Caco-2 (cell line): ENCODE measurements around the gene CX3CL1. TPM values are rescaled to one million over a fixed set of nuclear protein-coding genes. Genes with fewer than 3 reads are reported as not detected.

Experiments
- BruUV-seq: library from RNA; stranded (reverse); fragments of 400-500 nt; replicated peaks from 2 replicates; lab custom pipeline; 2021; lab: Mats Ljungman, UMichigan
- CTCF ChIA-PET: fragments of 300-600 bp; sonication (Branson Sonifier 250); formaldehyde crosslinking; loops from one replicate; lab custom pipeline; 2022; ENCODE audit warnings: antibody characterized with exemption; lab: Charles Lee
- POLR2A ChIA-PET: fragments of 300-600 bp; sonication (Branson Sonifier 250); formaldehyde crosslinking; loops from one replicate; lab custom pipeline; 2022; ENCODE audit warnings: antibody characterized with exemption; lab: Charles Lee
- DNase-seq, 2 experiments: peaks; one replicate each; pipeline versions ENCODE4 v3.0.0 to v3.0.0-alpha.2; 2020 to 2022
- H3K27me3 ChIP-seq: replicated peaks from 2 replicates; pipeline ENCODE4 v1.6.0; 2011; ENCODE audit warnings: low read length; ENCODE audit not compliant: control insufficient read depth, insufficient read depth
- H3K36me3 ChIP-seq: 2 replicates; pipeline ENCODE4 v1.5.1; 2011; ENCODE audit warnings: low read length; ENCODE audit not compliant: control insufficient read depth, insufficient read depth
- H3K4me1 ChIP-seq: fragments of 250-450 bp; sonication (Bioruptor Pico); 2 replicates; pipeline ENCODE4 v1.5.1; 2020; ENCODE audit warnings: mild to moderate bottlenecking
- H3K4me3 ChIP-seq: 2 replicates; pipeline ENCODE4 v1.5.1; 2011; ENCODE audit warnings: low read depth, mild to moderate bottlenecking, control low read depth, low read length
- H3K9me3 ChIP-seq: fragments of 250-450 bp; sonication (Bioruptor Pico); 2 replicates; pipeline ENCODE4 v1.5.1; 2020; ENCODE audit warnings: mild to moderate bottlenecking, moderate library complexity
- H3K27ac Mint-ChIP-seq: one replicate; pipeline ENCODE4 v1.8.0; 2022; ENCODE audit warnings: mixed read lengths; ENCODE audit not compliant: unreplicated experiment
- H3K27me3 Mint-ChIP-seq: one replicate; pipeline ENCODE4 v1.8.0; 2022; ENCODE audit warnings: mixed read lengths; ENCODE audit not compliant: insufficient read depth, unreplicated experiment
- H3K36me3 Mint-ChIP-seq: one replicate; pipeline ENCODE4 v1.8.0; 2022; ENCODE audit warnings: mild to moderate bottlenecking, mixed read lengths; ENCODE audit not compliant: insufficient read depth, unreplicated experiment
- H3K4me1 Mint-ChIP-seq: one replicate; pipeline ENCODE4 v1.8.0; 2022; ENCODE audit warnings: low read depth, mixed read lengths; ENCODE audit not compliant: unreplicated experiment
- H3K4me3 Mint-ChIP-seq: one replicate; pipeline ENCODE4 v1.8.0; 2022; ENCODE audit warnings: mild to moderate bottlenecking, moderate library complexity, mixed read lengths; ENCODE audit not compliant: unreplicated experiment
- H3K9me3 Mint-ChIP-seq: one replicate; pipeline ENCODE4 v1.8.0; 2022; ENCODE audit warnings: mixed read lengths; ENCODE audit not compliant: unreplicated experiment
- intact Hi-C: fragments of 100-400 bp; cut with micrococcal nuclease; formaldehyde crosslinking; loops from one replicate; pipeline ENCODE4 v1.10.0; 2022; ENCODE audit not compliant: unreplicated experiment
- total RNA-seq: library from RNA; stranded (reverse); gene quantifications from 2 replicates; pipeline ENCODE4 v1.2.3, GENCODE V29; 2022
- TF ChIP-seq, protein P1 (sequence below), 2 experiments: fragments of 200-600 bp in 1 of 2; IDR thresholded peaks; 1 replicate in 1 of 2; 2 replicates in 1 of 2; pipeline versions ENCODE4 v1.5.1 to v1.8.0; 2011 to 2022; ENCODE audit warnings: antibody characterized with exemption in 1 of 2, control low read depth in 1 of 2, inconsistent platforms in 1 of 2, low read depth in 1 of 2, low read length in 1 of 2, mild to moderate bottlenecking in 1 of 2, moderate library complexity in 1 of 2; ENCODE audit not compliant: insufficient read depth in 1 of 2, severe bottlenecking in 1 of 2, unreplicated experiment in 1 of 2

Gene CX3CL1
- total RNA-seq, 1 experiment from 2014 or later: not detected

GRCh38 chr16:57432989-57433388, 60.7 kb downstream of the CX3CL1 start:
- TF ChIP-seq, protein P1, sequence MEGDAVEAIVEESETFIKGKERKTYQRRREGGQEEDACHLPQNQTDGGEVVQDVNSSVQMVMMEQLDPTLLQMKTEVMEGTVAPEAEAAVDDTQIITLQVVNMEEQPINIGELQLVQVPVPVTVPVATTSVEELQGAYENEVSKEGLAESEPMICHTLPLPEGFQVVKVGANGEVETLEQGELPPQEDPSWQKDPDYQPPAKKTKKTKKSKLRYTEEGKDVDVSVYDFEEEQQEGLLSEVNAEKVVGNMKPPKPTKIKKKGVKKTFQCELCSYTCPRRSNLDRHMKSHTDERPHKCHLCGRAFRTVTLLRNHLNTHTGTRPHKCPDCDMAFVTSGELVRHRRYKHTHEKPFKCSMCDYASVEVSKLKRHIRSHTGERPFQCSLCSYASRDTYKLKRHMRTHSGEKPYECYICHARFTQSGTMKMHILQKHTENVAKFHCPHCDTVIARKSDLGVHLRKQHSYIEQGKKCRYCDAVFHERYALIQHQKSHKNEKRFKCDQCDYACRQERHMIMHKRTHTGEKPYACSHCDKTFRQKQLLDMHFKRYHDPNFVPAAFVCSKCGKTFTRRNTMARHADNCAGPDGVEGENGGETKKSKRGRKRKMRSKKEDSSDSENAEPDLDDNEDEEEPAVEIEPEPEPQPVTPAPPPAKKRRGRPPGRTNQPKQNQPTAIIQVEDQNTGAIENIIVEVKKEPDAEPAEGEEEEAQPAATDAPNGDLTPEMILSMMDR (IDR thresholded peaks at IDR 0.05; ENCODE audit: insufficient read depth in 1 of 2, low read depth in 1 of 2, low read length in 1 of 2, severe bottlenecking in 1 of 2, unreplicated experiment in 1 of 2): no peak

DNA sequence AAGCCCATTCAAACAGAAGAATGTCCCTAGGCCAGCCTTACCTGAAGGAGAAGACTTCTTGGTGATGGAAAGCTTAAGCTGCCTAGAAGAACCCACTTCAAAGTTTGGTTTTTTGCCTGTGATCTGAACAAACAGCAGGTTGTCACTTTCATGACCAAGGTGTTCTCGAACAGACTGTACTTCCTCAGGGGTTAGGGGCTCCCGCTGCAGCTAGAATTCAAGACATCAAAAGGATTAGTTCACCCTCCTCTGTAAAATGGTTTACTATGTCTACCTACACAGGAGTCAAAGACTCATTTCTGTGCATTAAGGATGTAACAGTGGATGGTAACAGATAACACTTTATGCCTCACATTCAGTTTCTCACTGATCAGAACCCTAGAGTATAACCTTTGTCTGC, 61.7 kb downstream of the CX3CL1 start:
- no TSS peak for BruUV-seq
- Mint-ChIP-seq H3K4me1 (no peaks in the 10 kb centered on the region), H3K4me3 (no peak overlapping the region), H3K27me3 (no peaks in the 10 kb centered on the region), H3K9me3 (no peaks in the 10 kb centered on the region), H3K27ac (no peak overlapping the region), H3K36me3 (peaks cover 75% of the 10 kb centered on the region)
- no peaks in the 10 kb centered on the region for H3K4me1 ChIP-seq
- DNase-seq: no peak
- no peaks in the 10 kb centered on the region for H3K27me3 ChIP-seq
- H3K36me3 ChIP-seq: peaks cover 8% of the 10 kb centered on the region
- ChIA-PET POLR2A (interaction anchor here (1.6 kb wide), 1 partner anchor 13 kb away, joined by 7 read pairs; the partner anchor contains the start of genes CIAPIN1 and COQ9), CTCF (no interaction called here)
- intact Hi-C loops: no loop called here
- no peaks in the 10 kb centered on the region for H3K9me3 ChIP-seq
- TF ChIP-seq, protein P1 (IDR thresholded peaks at IDR 0.05; ENCODE audit: insufficient read depth in 1 of 2, low read depth in 1 of 2, low read length in 1 of 2, severe bottlenecking in 1 of 2, unreplicated experiment in 1 of 2): no peak
- no peak overlapping the region for H3K4me3 ChIP-seq

More at GRCh38 chr16:57432989-57433388, 60.7 kb downstream of the CX3CL1 start:
- no peaks in the 10 kb centered on the region for H3K9me3 Mint-ChIP-seq
- H3K4me1 Mint-ChIP-seq: no peaks in the 10 kb centered on the region
- no peaks in the 10 kb centered on the region for H3K27me3 Mint-ChIP-seq
- H3K36me3 Mint-ChIP-seq: peaks cover 73% of the 10 kb centered on the region
- CTCF ChIA-PET: interaction anchor here (0.6 to 1.3 kb wide), 3 partner anchors 11 to 291 kb away, joined by 3 read pairs; partner anchors contain the start of genes CIAPIN1 and COQ9
- no peak for DNase-seq
- H3K9me3 ChIP-seq: no peaks in the 10 kb centered on the region
- no peak overlapping the region for H3K27ac Mint-ChIP-seq
- H3K36me3 ChIP-seq: peaks cover 8% of the 10 kb centered on the region
- intact Hi-C loops: no loop called here
- POLR2A ChIA-PET: interaction anchor here (1.6 kb wide), 1 partner anchor 14 kb away, joined by 7 read pairs; the partner anchor contains the start of genes CIAPIN1 and COQ9
- H3K4me3 Mint-ChIP-seq: no peak overlapping the region
- no TSS peak for BruUV-seq
- no peak overlapping the region for H3K4me3 ChIP-seq
- H3K27me3 ChIP-seq: no peaks in the 10 kb centered on the region
- no peaks in the 10 kb centered on the region for H3K4me1 ChIP-seq

Other genes with a start within 250 kb of the CX3CL1 start
- 141 and 143 TPM in 2 replicates for gene PSME3IP1, start 186.5 kb upstream of the CX3CL1 start, total RNA-seq
- gene RSPRY1, start 186.2 kb upstream of the CX3CL1 start, total RNA-seq: 56.7 and 57.7 TPM in 2 replicates
- gene ARL2BP, start 127.2 kb upstream of the CX3CL1 start, total RNA-seq: 38.5 and 47.6 TPM in 2 replicates
- gene PLLP, start 87.8 kb upstream of the CX3CL1 start, total RNA-seq: 53.0 and 54.0 TPM in 2 replicates
- 0.44 and 0.68 TPM in 2 replicates for gene CCL22, start 13.7 kb upstream of the CX3CL1 start, total RNA-seq
- not detected in 2 replicates for gene CCL17, start 32.3 kb downstream of the CX3CL1 start, total RNA-seq
- gene CIAPIN1, start 74.9 kb downstream of the CX3CL1 start, total RNA-seq: 98.3 and 103 TPM in 2 replicates
- 50.9 and 54.2 TPM in 2 replicates for gene COQ9, start 75.0 kb downstream of the CX3CL1 start, total RNA-seq
- 100 and 102 TPM in 2 replicates for gene POLR2C, start 90.2 kb downstream of the CX3CL1 start, total RNA-seq
- gene DOK4, start 114.0 kb downstream of the CX3CL1 start, total RNA-seq: 111 and 122 TPM in 2 replicates
- 9.1 and 11.8 TPM in 2 replicates for gene CCDC102A, start 164.1 kb downstream of the CX3CL1 start, total RNA-seq
- gene ADGRG5, start 170.2 kb downstream of the CX3CL1 start, total RNA-seq: 4.6 and 5.2 TPM in 2 replicates